ENCODE measurements around the gene CDK17.
A peak's percentile ranks its signal among the peaks of the same experiment; 100 is the strongest.

CDK17 gene

GRCh38 chr12:96310067-96310466 lies 90.2 kb downstream of the CDK17 start:
- DNase-seq, result no peak

GRCh38 chr12:96308881-96309280 lies 91.4 kb downstream of the CDK17 start:
- no peak for DNase-seq

- DNase-seq, result no peak
These were observed 94.6 kb downstream of the CDK17 start for GRCh38 chr12:96305665-96306064.

- DNase-seq, result no peak
These were observed 96.6 kb downstream of the CDK17 start for GRCh38 chr12:96303653-96304052.

GRCh38 chr12:96302687-96303310 lies 97.4 kb downstream of the CDK17 start:
- DNase-seq, result no peak

GRCh38 chr12:96301732-96302131 lies 98.5 kb downstream of the CDK17 start:
- DNase-seq, result no peak

- DNase-seq, result no peak
These were observed 100.2 kb downstream of the CDK17 start for GRCh38 chr12:96300064-96300463.

GRCh38 chr12:96297504-96297903 lies 102.7 kb downstream of the CDK17 start:
- no peak for DNase-seq

- DNase-seq, result no peak
These were observed 104.6 kb downstream of the CDK17 start for GRCh38 chr12:96295532-96296160.

- DNase-seq, result no peak
These were observed 105.4 kb downstream of the CDK17 start for GRCh38 chr12:96294831-96295230.

GRCh38 chr12:96293093-96293492 lies 107.1 kb downstream of the CDK17 start:
- no peak for DNase-seq

GRCh38 chr12:96289067-96289466 lies 111.2 kb downstream of the CDK17 start:
- DNase-seq, result no peak

GRCh38 chr12:96285158-96285557 lies 115.1 kb downstream of the CDK17 start:
- no peak for DNase-seq

- no peak for DNase-seq
These were observed 125.9 kb downstream of the CDK17 start for GRCh38 chr12:96274331-96274730.

- DNase-seq, result no peak
These were observed 128.6 kb downstream of the CDK17 start for GRCh38 chr12:96271469-96272199.

- no peak for DNase-seq
These were observed 134.0 kb downstream of the CDK17 start for GRCh38 chr12:96266238-96266637.

GRCh38 chr12:96265836-96266235 lies 134.4 kb downstream of the CDK17 start:
- no peak for DNase-seq

- no peak for DNase-seq
These were observed 134.8 kb downstream of the CDK17 start for GRCh38 chr12:96265400-96265799.

GRCh38 chr12:96263449-96263902 lies 136.8 kb downstream of the CDK17 start:
- DNase-seq, result no peak

GRCh38 chr12:96261557-96261956 lies 138.7 kb downstream of the CDK17 start:
- DNase-seq, result no peak

GRCh38 chr12:96260644-96261043 lies 139.6 kb downstream of the CDK17 start:
- no peak for DNase-seq

GRCh38 chr12:96260231-96260630 lies 140.0 kb downstream of the CDK17 start:
- no peak for DNase-seq

- DNase-seq, result peak; percentile 10
These were observed 141.9 kb downstream of the CDK17 start for GRCh38 chr12:96258104-96258961.

Data from CD4-positive, alpha-beta T cell treated with Interferon gamma for 1 hour (primary cell).